Stimulated activated CD8-positive, alpha-beta memory T cell treated with anti-CD3 and anti-CD28 coated beads, Interleukin-7, amount 100 ng/mL, for 48 hours (primary cell): Measurements from ENCODE around the gene COPS2.
A peak's percentile ranks its signal among the peaks of the same experiment; 100 is the strongest.
"Not testable (repeated sequence)": the region's sequence is repeated elsewhere in the genome, so short reads cannot be mapped to it uniquely, and the experiment has no call there.

ENCODE experiments used
- DNase-seq, 2 donors: peaks; one replicate each; pipeline ENCODE4 v3.0.0-alpha.2; 2020; ENCODE audit warnings: low read depth in 1 of 2; ENCODE audit errors: extremely low read depth in 1 of 2

Gene COPS2

DNA sequence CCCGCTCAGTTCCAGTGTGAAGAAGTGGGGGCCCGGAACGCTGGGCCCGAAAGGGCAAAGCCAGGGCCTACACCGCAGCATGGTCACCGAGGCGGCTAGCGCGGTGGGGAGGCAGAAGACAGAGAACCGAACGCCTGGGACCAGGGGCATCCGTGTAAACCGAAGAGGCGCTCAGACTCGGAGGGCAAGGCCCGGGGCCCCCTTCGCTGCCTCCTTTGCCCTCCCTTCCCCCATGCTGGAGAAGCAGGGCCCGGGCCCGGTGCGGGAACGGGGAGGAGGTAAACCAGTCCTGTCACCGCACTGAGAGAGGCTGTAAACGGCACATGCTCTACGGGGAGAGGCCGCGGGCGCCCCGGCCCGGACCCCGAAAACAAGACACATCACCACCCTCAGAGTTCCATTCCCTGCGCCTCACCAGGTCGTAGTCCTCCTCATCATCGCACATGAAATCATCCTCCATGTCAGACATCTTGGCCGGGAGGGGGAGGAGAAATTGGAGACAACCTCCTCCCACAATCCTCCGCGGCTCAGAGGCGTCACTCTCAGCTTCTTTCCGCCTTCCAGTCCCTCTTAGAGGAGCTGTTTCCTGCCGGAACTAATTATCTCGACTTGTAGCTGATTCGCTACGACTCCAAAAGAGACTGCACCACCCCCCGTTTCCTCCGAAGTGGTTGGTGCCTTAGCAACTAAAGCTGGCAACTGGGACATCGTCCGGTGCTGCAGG lies at the start of gene COPS2:
Gene COPS2 (minus strand): TSS at position 490 of the 724 bp plus-strand sequence. CDS start 21 bp downstream, at position 469.
- DNase-seq, result peak; percentile 79 to 88

GRCh38 chr15:49200347-49200746 lies 44.9 kb upstream of the COPS2 start:
- DNase-seq, result no peak

GRCh38 chr15:49199666-49200065 lies 44.3 kb upstream of the COPS2 start:
- no peak for DNase-seq

GRCh38 chr15:49196856-49197255 lies 41.5 kb upstream of the COPS2 start:
- no peak for DNase-seq

DNA sequence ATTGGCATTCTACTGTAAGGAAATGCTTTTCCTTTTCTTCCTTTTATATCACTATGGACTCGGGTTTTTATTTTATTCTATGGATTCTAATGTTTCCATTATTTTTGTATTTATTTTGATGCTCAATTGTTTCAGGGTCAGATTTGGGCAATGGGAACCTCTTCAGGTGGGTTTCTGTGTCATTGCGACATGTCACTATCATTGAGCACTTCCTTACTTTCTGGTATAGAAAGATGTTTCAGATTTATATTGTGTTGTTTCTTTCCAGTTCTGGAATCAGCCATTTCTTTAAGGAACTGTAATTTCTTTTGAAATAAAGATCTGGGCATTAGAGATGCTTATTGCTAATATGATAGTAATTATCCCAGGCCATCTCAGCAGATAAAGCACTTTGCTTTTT lies 36.5 kb upstream of the COPS2 start:
- DNase-seq, result no peak

DNA sequence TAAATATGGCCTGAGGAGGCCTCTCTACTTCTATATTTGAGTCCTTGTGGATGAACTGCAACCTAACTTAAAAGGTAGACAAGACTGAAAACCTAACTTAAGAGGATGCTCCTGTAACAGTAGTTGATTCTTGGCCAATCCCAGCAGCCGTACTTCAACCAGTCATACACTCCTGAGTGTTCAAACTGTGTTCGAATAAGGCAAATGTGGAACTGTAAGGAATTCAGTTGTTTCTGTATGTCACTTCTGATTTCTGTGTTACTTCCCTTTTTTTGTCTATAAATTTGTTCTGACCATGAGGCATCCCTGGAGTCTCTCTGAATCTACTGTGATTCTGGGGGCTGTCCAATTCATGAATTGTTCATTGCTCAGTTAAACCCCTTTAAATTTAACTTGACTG lies 35.2 kb upstream of the COPS2 start:
- DNase-seq, result no peak

GRCh38 chr15:49189631-49190030 lies 34.2 kb upstream of the COPS2 start:
- DNase-seq, result no peak

DNA sequence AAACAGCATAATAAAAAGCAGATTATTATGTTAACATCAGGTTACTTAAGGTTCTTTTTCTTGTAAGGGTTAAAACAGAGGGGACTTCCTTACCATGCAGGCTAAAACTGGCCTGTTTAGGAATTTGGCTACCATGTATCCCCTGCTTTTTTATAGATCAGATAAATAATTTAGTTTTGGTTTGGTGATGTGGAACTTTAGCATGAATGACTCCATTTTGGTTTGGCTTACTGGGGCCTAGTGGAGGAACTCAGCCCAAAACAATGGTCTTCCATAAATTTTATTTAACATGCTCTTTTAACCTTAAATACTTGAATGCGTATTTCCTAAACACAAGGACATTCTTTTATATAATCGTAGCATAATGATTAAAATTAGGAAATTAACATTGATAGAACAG lies 33.5 kb upstream of the COPS2 start:
- no peak for DNase-seq

DNA sequence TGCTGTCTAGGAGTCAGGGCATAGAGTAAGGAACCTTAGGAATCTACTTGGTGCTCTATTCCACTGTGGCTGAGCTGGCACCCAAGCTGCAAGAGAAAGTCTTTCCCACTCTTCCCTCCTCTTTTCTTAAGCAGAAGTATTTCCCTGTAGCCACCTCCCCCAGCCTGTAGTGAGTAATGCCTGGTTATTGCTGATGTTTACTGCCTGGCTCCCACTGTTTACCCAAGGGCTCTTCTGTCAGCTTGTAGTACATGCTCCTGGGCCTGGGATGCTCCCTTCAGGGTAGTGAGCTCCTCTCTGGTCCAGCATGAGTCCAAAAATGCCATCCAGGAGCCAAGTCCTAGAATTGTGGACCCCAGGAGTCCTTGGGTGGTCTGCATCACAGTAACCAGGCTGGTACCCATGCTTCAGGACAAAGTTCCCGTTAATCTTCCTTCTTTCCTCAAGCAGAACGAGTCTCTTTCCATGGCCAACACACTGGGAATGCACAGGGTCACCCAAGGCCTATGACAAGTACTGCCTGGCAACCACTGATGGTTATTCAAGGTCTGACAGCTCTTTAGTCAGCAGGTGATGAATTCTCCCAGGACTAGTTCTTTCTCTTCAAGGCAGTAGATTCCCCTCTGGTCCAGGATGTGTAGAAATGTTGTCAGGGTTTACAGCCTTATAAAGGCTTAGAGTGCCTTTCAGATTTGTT lies 32.3 kb upstream of the COPS2 start:
- DNase-seq, result no peak

- DNase-seq, result no peak
These were observed 30.1 kb upstream of the COPS2 start for GRCh38 chr15:49185473-49185872.

DNA sequence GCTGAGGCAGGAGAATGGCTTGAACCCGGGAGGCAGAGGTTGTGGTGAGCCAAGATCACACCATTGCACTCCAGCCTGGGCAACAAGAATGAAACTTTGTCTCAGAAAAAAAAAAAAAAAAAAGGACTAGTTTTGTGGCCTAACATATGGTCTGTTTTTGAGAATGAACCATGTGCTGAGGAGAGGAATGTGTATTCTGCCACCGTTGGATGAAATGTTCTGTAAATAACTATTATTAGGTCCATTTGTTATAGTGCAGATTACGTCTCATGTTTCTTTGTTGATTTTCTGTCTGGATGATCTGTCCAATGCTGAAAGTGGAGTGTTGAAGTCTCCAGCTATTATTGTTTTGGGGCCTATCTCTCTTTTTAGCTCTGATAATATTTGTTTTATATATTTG lies 28.3 kb upstream of the COPS2 start:
- not testable (repeated sequence) for DNase-seq

GRCh38 chr15:49182128-49182527 lies 26.7 kb upstream of the COPS2 start:
- DNase-seq, result no peak

DNA sequence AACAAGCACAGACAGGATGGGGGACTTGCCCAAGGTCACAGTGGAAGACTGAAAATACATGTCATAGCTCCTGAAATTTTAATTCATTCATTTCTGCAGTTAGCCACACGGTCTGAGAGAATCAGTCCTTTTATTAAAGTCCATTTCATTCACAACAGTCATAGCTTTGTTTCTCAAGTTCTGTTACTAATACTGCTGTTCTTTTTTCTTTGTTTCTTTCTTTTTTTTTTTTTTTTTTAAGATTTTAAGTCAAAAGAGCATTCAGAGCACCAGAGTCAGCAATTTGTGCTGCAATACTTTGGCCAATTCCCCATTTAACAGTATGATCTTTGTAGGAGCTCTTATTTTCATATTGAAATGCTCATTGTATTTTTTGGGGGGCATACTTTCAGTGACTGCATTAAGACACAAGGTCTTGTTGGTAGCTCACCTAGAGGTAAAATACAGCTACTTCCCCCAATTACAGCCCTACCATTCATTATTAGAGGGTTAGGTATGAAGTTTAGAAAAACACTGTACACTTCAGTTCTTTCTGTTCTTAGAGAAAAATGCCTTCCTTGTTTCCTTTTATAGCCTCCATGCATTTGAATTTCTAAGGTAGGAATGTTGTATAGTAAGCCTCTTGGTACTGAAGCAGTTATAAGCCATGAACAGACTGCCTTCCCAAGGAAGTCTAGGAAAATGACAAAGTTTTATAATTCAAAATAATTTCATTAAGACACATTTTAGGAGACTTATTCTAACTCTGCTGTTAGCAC lies 24.2 kb upstream of the COPS2 start:
- DNase-seq, result no peak

DNA sequence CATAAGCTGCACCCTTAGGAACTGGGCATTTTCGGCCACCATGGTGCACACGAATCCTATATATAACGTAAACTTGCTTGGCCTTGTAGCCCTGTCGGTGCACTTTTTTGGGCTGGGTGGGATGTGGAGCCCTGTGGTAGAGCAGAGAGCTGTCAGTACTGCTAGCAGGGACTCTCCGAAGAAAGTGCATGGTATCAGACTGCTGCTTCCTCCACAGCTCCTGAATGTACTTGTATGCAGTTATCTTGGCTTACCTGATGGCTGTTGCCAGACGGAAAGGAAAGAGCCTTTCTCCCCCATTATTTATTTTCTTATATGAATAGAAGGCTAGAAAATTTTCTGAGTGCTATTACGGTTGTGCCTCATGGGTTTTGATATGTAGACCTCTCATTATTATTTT lies 23.1 kb upstream of the COPS2 start:
- no peak for DNase-seq

GRCh38 chr15:49175582-49176397 lies 20.4 kb upstream of the COPS2 start:
- not testable (repeated sequence) for DNase-seq

DNA sequence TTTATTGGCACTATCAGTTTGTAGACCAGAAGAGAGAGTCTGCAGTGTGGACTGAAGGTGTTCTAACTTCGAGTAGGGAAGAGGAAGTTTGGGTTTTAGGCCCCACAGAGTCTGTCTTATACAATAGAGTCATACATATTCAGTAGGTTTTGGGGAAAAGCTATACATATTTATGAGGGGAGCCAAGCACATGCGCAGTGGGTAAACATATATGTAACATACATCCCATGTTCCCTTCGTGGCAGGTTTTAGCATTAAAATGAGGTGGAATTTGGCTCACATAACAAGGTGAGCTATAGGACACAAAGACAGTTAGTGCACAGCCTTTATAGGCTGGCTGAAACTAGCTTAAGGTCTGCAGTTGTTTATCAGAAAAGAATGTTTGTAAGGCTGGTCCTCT lies 19.5 kb upstream of the COPS2 start:
- no peak for DNase-seq

GRCh38 chr15:49171790-49172189 lies 16.4 kb upstream of the COPS2 start:
- no peak for DNase-seq

DNA sequence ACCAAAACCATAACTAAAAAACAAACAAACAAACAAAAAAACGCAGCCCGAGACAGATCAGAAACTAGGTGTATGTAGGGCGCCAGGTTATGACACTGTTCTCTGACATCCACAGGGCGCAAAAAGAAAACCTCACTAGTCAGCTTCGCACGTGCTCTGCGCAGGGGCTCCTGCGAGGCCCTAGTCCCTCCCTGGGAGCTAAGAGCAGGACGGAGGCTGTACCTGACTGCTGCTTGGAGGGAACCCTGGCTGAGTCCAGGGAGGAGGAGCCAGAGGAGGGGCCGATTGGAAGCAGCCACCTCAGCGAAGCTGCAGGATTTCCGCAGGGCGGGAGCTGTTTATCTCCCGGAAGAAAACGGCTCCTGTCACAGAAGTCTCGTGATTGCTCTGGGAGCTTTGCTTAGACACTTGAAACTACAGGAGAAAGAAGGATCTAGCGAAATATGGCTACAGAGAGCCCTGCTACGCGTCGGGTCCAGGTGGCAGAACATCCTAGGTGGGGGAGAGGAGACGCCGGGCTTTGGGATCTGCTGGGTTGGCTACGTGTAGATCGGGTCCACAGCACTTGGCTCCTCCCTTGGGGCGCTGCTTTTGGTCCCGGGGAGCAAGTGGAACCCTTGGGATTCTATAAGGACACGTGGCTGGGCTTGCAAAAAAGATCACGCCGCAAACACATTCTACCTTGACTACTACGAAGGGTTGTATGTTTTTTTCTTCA lies 14.6 kb upstream of the COPS2 start, which contains the start of gene GALK2:
Gene GALK2 (plus strand): TSS at position 368 of the 718 bp plus-strand sequence. CDS start 76 bp downstream, at position 444.
- DNase-seq, result peak; percentile 49 to 80

- no peak for DNase-seq
These were observed 12.6 kb upstream of the COPS2 start for GRCh38 chr15:49168016-49168415.

DNA sequence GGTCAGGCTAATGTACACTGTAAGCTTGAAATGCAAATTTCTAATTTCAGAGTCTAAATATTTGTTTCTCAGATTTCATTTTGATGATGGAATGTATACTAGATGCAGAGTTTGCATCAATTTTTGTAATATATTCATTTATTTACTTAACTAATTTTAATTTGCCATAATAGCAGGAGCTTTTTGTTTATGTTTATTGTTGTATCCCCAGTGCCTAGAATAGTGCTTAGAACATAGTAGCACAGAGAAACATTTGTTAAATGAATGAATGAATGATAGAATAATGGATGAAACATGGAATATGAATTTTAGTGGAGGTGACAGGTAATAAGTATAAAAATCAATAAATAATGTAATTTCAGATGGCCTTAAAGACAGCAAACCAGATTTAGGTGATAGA lies 9.5 kb upstream of the COPS2 start:
- DNase-seq, result no peak
